Stimulated activated CD4-positive, alpha-beta T cell treated with anti-CD3 and anti-CD28 coated beads, Interleukin-4, amount 100 ng/mL, for 4 hours (primary cell): ENCODE data around the gene HDAC3.
A peak's percentile ranks its signal among the peaks of the same experiment; 100 is the strongest.
"Not testable (repeated sequence)": the region's sequence is repeated elsewhere in the genome, so short reads cannot be mapped to it uniquely, and the experiment has no call there.

Experiments used
- DNase-seq, 2 experiments: peaks; one replicate each; pipeline ENCODE4 v3.0.0-alpha.2; 2020

The HDAC3 gene

DNA sequence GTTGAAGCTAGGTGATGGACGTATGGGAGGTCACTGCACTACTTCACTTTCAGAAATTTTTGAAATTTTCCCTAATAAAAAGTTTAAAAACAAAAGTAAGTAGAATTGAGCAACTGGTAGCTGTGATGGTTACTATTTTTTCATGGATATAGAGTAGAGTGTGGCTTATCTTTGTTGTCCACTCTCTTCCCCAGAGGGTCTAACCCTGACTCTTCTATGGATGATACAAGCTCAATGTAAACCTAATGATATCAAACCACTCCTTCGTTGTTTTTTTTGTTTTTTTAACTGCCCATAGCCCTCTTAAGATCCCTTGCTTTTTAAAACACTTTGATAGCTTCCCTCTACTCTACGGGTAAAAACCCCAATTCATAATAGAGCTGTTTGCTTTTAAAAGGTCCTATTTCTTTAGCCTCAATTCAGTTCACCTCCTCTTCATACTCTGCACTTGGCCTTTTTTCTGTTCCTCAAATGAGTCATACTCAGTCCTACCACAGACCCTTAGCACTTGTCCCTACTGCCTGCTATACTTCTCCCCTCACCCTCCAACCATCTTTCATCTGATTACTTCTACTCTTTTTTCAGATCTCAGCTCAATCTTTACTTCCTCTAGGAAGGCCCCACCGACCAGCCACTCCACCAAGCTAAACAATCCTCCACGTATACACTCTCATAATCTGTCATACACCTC is 2.6 kb downstream of the HDAC3 start:
- no peak for DNase-seq

GRCh38 chr5:141632650-141633049 is 4.0 kb downstream of the HDAC3 start:
- no peak for DNase-seq

- DNase-seq, result no peak
Observed at GRCh38 chr5:141630570-141631140, 6.0 kb downstream of the HDAC3 start.

DNA sequence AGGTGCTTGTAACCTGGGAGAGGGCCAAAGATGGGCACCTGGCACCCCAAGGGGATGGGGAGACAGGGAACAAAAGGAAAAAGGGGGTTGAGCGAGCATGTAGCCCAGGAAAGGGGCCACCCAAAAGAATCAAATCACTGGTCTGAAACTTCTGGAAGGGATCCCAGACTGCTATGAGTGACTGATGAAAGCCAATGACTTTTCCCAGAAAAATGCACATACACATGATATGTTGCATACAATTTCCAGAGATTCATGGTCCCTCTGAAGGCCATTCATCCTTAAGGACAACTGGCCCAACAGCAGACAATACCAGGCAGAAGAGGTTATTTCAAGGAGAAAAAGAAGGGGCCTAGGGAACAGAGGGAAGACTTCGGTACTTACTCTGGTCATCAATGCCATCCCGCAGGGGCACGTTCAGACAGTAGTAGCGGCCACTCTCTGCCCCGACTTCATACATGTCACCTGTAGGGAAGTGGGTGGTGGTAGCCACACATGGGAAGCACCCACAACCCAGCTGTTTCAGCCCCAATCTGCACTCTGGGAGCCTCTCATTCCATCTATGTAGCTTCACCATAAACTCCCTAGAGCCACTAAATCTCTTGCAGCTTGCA is 8.4 kb downstream of the HDAC3 start:
- DNase-seq, result no peak

DNA sequence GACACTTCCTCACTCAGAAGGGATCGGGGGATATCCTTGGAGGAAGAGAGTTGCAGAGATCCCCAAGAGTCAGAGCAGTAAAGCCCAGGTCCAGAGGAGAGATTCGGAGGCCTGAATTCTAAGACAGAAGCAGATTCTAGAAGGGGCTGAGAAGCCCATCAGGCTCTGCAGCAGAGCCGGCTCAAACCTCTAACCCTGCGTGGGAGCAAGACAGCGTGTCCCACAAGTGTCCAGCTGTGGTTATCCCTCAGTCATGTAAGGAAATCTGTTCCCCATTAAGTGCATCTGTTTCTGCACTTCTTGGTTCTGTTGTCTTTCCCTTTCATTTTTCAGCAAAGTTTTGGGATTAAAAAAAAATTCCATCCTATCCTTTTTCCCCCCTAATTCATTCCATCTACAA is 13.0 kb downstream of the HDAC3 start:
- DNase-seq, result no peak

DNA sequence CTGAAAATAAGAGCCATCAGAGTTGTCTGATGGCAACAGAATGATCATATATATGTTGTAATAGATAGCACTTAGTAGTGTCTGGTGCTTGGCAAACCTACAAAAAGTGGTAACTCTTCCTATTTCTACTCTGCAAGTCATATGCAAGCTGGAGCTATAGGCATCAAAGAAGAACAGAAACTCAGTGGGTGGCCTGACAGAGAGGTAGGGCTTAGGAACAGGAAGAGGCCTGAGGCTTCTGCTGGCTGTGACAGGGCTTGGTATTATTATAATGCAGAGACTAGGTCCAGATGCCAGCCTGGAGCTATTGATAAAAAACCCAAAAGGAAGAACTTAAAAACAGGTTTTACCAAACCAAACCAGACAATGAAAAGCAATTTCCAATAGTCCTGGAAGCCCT is 13.5 kb downstream of the HDAC3 start:
- DNase-seq, result no peak

DNA sequence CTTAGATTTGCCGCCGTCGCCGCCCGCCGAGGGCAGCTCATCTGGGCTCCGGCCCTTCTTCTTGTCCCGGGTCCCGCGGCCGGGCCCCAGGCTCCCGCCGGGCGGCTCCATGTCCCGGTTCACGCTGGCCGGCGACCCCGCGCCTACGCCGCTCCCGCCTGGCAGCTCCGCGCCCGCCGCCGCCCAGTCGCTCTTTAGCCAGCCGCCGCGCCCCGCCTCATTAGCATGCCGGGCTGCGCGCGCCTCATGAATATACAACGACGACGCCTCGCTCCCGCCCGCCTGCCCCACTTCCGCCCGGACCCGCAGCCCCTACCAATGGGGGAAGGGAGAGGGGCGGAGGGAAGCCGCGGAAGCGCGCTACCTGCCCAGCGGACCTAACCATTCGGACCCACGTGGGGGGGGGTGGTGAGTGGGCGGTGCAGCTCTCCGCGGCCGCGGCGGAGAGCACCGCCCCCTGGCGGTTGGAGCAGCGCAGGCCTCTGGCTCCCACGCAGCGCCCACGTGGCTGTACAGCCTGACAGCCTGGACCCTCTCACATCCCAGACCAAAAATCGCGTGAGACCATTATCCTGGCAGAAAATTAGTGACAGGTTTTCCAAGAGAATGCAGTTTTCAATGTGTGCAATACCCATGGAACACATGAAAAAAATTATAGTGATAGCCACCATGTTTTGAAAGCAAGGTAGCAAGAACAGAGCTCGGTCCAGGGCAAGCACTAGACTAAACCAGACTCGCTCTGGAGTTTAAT is 17.7 kb downstream of the HDAC3 start, which contains the start of gene DIAPH1:
Gene DIAPH1 (minus strand): TSS at position 197 of the 751 bp plus-strand sequence. CDS start 86 bp downstream, at position 111.
- DNase-seq, result peak; percentile 98 to 99

DNA sequence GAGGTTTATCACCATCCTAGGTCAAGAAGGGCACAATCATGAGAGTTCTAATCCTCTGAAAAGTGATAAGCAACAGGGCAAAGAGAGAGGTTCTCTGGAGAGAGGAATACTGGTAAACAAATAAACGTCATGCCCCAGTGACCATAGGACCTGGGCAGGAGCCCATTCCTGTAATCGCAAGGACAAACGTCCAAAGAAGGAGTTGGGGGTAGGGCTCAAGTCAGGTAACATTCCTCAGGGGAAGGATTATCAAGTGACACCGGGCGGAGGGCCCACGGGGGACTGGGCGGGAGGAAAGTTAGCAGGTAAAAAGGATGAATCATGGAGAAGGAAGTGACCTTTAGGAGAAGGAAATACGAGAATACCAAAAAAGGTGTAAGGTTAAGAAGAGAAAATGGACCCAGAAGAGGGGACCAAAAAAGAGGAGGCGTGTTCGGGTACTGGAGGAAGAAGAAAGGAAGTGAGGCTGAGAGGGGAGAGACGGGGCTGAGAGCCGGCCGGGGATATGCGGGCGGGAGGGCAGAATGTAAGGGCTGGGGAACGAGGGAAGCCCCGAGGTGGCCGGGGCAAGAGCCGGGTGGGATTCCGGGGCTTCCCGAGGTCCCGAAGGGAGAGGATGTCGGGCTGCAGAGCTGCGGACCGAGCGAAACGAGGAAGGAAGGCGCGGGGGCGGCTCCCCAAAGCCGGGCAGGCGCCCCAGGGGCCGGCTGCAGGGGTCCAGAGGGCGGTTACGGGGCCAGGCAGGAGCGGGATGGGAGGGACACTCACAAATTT is 18.4 kb downstream of the HDAC3 start:
- peak; percentile 48 to 51 for DNase-seq

DNA sequence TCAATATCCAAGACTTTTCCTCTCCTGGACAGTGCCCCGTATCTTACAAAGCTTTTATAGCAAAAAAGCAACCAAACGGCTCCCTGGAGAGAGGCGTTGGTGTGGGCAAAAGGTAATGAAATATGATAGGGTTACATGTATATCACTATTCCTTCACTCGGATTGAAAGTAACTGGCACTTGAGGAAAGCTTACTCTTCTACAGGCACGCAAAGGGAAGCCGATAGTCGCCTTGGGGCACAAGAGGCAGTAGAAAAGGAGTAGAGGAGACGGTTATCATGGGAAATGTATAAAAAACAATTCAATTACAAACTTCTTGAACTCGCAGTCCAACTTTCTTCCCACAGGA is 19.0 kb downstream of the HDAC3 start:
- DNase-seq, result no peak

DNA sequence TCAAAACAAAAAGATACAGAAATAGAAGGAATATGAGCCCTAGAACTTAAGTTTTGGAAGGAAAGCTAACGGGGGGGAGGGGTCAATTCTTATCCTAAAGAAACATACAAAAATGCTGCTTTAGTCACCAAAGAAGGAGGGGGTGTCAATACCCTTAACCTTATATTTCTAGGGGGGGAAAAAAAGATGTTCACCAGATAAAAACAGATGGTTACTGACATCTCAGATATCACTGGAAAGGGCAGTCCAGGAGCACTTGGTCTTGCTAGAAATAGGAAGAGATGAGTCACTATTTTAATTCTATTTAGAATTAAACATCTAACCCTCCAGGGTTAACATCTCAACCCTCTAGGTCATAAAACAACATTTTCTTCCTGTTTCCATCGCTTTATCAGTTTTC is 19.5 kb downstream of the HDAC3 start:
- DNase-seq, result no peak

DNA sequence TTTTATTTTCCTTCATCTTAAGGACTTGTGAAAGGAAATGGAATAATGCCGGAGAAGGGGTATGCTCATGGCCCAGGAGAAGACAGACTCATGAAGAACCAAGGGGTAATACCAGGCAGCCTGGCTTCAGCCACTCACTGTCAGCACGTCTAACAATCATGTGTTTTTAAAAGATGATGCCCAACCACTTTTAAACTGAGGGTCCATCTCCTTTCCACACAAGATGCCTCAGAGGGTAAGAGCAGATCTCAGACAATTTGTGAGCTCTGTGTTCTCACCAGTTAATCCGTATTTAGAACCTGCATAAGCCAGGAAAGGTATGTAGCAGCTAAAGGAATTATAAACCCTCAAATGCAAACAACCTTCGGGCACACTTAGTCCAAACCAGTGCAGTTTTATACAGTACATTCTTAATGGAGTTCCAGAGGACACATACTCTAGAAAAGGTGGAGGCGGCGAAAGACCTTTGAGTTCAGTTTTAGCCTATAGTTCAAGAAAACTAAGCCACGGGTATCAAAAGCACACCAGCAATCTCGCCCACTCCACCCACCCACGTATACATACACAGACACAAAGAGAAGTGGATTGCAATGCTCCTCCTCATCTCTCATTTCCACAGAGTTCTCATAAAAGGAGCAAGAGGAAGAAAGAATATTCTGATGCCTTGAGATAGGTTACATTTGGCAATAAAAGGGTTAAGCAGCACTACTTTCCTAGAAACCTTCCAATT is 20.5 kb downstream of the HDAC3 start:
- peak in 1 of 2 experiments; percentile 62 for DNase-seq

DNA sequence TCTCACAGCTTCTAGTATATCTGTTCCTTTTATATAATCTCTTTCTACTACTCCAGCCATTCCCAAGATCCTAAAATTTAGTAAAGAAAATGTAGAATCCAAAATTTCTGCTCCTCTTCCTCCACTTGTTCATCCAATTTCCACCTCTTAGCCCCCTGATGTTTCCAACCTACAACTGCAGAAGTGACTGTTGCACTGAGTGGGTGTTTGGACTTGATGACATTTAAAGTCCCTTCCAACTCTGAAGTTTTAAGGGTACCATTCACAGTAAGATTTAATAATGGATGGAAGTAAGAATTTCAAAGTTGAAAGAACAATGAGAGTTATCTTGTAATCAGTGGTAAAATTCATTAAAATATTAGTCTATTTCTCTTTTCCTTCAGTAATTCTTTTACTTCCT is 23.3 kb downstream of the HDAC3 start:
- no peak for DNase-seq

DNA sequence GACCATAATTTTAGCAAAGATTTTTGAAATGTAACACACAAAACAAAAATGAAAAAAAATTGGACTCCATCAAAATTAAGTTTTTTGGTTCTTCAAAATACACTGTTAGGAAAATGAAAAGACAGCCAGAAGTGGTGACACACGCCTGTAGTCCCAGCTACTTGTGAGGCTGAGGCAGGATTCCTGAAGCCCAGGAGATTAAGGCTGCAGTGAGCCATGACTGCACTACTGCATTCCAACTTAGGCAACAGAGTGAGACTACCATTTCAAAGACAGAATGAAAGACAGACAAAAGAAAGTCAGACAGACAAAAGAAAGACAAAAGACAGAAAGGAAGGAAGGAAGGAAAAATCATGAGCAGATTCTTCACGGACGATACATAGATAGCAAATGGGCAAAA is 25.4 kb downstream of the HDAC3 start:
- no peak for DNase-seq

- DNase-seq, result not testable (repeated sequence)
Observed at GRCh38 chr5:141609921-141610320, 26.7 kb downstream of the HDAC3 start.

- DNase-seq, result no peak
Observed at GRCh38 chr5:141609044-141609443, 27.6 kb downstream of the HDAC3 start.

- DNase-seq, result no peak
Observed at GRCh38 chr5:141608557-141608956, 28.1 kb downstream of the HDAC3 start.

- no peak for DNase-seq
Observed at GRCh38 chr5:141608046-141608445, 28.6 kb downstream of the HDAC3 start.

DNA sequence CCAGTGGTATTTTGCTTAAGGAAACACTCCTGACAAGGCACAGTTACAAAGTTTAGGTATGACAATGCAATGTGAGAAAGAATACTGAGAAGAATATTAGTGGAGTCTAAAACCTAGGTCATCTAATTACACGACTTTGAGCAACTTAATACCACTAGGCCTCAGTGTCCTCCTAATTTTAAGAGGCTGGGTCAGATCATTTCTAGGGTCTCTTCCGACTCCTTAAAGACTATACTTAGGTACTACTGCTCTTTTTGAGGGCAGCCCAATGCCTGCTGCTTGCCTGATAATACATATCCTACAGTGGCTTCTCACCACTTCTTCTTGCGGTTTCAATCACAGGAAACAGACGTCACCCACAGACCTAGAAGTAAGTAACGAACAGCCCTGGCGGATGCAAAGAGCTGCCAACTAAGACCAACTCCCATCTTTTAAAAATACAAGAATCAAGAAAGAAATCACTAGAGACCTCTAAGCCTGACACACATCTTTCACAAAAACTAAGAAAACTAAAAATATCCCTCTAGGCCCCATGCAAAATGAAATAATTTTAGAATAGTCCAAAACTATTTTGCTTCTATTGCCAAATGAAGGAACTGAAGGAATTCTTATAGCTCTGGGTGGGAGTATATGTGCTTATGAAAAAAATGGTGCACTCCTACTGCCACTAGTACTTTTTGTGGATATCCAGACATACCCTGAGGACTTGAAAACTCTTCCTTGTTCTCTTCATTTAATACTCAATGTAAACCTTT is 30.9 kb downstream of the HDAC3 start:
- peak; percentile 26 to 70 for DNase-seq

- no peak for DNase-seq
Observed at GRCh38 chr5:141603923-141604717, 32.5 kb downstream of the HDAC3 start.

DNA sequence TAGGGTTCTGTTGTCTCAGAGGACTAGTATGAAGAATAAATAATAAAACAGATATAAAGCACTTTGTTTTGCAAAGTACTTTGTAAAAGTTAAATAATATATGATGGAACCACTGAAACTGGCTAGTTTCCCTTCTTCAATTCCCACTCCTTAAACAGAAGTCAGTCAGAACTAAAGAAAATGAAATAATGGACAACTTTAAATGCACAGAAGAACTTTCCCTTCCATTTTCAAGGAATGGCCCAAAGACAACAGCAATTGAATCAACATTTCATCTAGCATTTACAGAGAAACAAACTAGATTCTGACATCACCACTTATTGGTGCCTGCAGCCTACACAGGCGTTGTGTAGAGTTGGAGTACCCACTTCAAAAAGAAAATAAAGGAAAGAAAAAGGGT is 34.0 kb downstream of the HDAC3 start:
- DNase-seq, result no peak
